SK-N-SH (cell line): Measurements from ENCODE around the gene TWF1. TPM values are rescaled to one million over a fixed set of nuclear protein-coding genes. Genes with fewer than 3 reads are reported as not detected.
"Not testable (repeated sequence)": the region's sequence is repeated elsewhere in the genome, so short reads cannot be mapped to it uniquely, and the experiment has no call there.

Experiments used
- CTCF ChIA-PET: fragments of 300-600, 350-600 bp; formaldehyde crosslinking; extraction: SDS; loops from one replicate; lab custom pipeline; 2021; lab: Yijun Ruan, JAX
- POLR2A ChIA-PET: fragments of 350-600 bp; sonication (Branson Sonifier 250); formaldehyde crosslinking; extraction: SDS; loops from one replicate; lab custom pipeline; 2020; ENCODE audit warnings: antibody characterized with exemption, inconsistent platforms; lab: Yijun Ruan, JAX
- DNase-seq: peaks from one replicate; pipeline ENCODE4 v3.0.0; 2012
- H2AFZ ChIP-seq: fragments of 200-600 bp; sonication (generic); 2 replicates; pipeline ENCODE4 v1.8.1; 2016; ENCODE audit warnings: antibody characterized with exemption, mild to moderate bottlenecking, low read depth
- H3F3A ChIP-seq: fragments of 200-600 bp; sonication (generic); replicated peaks from 2 replicates; pipeline ENCODE3; 2016; ENCODE audit warnings: antibody characterized with exemption, mild to moderate bottlenecking; ENCODE audit not compliant: insufficient read depth
- H3K27ac ChIP-seq, 2 experiments: fragments of 200-500 bp in 1 of 2; fragments of 200-600 bp in 1 of 2; sonication (Bioruptor generic) in 1 of 2; sonication (generic), shearing (Covaris generic) in 1 of 2; 2 replicates each; pipeline versions ENCODE4 v1.5.1 to v1.6.1; 2014 to 2016; ENCODE audit warnings: low read depth in 2 of 2, inconsistent platforms in 1 of 2, low read length in 1 of 2, mild to moderate bottlenecking in 1 of 2, mixed read lengths in 1 of 2
- H3K27me3 ChIP-seq: fragments of 200-600 bp; sonication (generic), shearing (Covaris generic); 2 replicates; pipeline ENCODE4 v1.6.1; 2016; ENCODE audit warnings: mixed run types; ENCODE audit not compliant: insufficient read depth
- H3K36me3 ChIP-seq, 2 experiments: fragments of 200-500 bp in 1 of 2; fragments of 200-600 bp in 1 of 2; sonication (Bioruptor generic) in 1 of 2; sonication (generic) in 1 of 2; replicated peaks in 1 of 2; 2 replicates each; pipeline versions ENCODE3 to v1.5.1; 2014 to 2016; ENCODE audit warnings: low read length in 1 of 2, mild to moderate bottlenecking in 1 of 2; ENCODE audit not compliant: insufficient read depth in 2 of 2, control insufficient read depth in 1 of 2
- H3K4me1 ChIP-seq, 2 experiments: fragments of 200-500 bp in 1 of 2; fragments of 200-600 bp in 1 of 2; sonication (Bioruptor generic) in 1 of 2; sonication (generic), shearing (Covaris generic) in 1 of 2; 2 replicates each; pipeline versions ENCODE4 v1.5.1 to v1.6.1; 2014 to 2016; ENCODE audit warnings: low read depth in 1 of 2, low read length in 1 of 2, mixed run types in 1 of 2; ENCODE audit not compliant: insufficient read depth in 2 of 2, control insufficient read depth in 1 of 2
- H3K4me2 ChIP-seq: fragments of 200-600 bp; sonication (generic), shearing (Covaris generic); 2 replicates; pipeline ENCODE4 v1.6.1; 2017; ENCODE audit warnings: mixed run types
- H3K4me3 ChIP-seq, 2 experiments: fragments of 200-500 bp in 1 of 2; fragments of 200-600 bp in 1 of 2; sonication (Bioruptor generic) in 1 of 2; sonication (generic), shearing (Covaris generic) in 1 of 2; 2 replicates each; pipeline versions ENCODE4 v1.5.1 to v1.8.1; 2014 to 2016; ENCODE audit warnings: low read depth in 2 of 2, inconsistent platforms in 1 of 2, low read length in 1 of 2, mild to moderate bottlenecking in 1 of 2, mixed read lengths in 1 of 2, moderate library complexity in 1 of 2
- H3K79me2 ChIP-seq: fragments of 200-600 bp; sonication (generic); 2 replicates; pipeline ENCODE4 v1.8.1; 2017; ENCODE audit warnings: mild to moderate bottlenecking; ENCODE audit not compliant: insufficient read depth
- H3K9ac ChIP-seq: fragments of 200-600 bp; sonication (generic); 2 replicates; pipeline ENCODE4 v1.6.1; 2017; ENCODE audit warnings: mixed run types
- H3K9me2 ChIP-seq: fragments of 200-600 bp; sonication (generic); 2 replicates; pipeline ENCODE4 v1.6.1; 2017; ENCODE audit warnings: mixed run types
- H3K9me3 ChIP-seq: fragments of 200-600 bp; sonication (generic); 2 replicates; pipeline ENCODE4 v1.6.1; 2017; ENCODE audit warnings: mixed run types, mild to moderate bottlenecking, moderate library complexity
- H4K20me1 ChIP-seq: fragments of 200-600 bp; sonication (generic); 2 replicates; pipeline ENCODE4 v1.6.1; 2017; ENCODE audit warnings: mild to moderate bottlenecking, mixed run types; ENCODE audit not compliant: insufficient read depth
- FOXM1 ChIP-seq: IDR thresholded peaks from 2 replicates; pipeline ENCODE4 v1.4.0; 2012; ENCODE audit warnings: low read depth, mild to moderate bottlenecking
- MXI1 ChIP-seq: IDR thresholded peaks from 2 replicates; pipeline ENCODE4 v1.6.1; 2012; ENCODE audit warnings: mild to moderate bottlenecking, low read depth, low read length, improper control_type of control experiment
- POLR2AphosphoS5 ChIP-seq: IDR thresholded peaks from 2 replicates; pipeline ENCODE4 v1.6.1; 2012; ENCODE audit warnings: low read depth, low read length
- RAD21 ChIP-seq: IDR thresholded peaks from 2 replicates; pipeline ENCODE4 v1.6.1; 2012; ENCODE audit warnings: mild to moderate bottlenecking, low read length
- SIN3A ChIP-seq: IDR thresholded peaks from 2 replicates; pipeline ENCODE4 v1.6.1; 2012; ENCODE audit warnings: low read depth, mild to moderate bottlenecking, low read length, moderate library complexity, borderline replicate concordance
- SMC3 ChIP-seq: IDR thresholded peaks from 2 replicates; pipeline ENCODE4 v1.6.1; 2012; ENCODE audit warnings: low read depth, low read length, improper control_type of control experiment
- TEAD4 ChIP-seq: IDR thresholded peaks from 2 replicates; pipeline ENCODE4 v1.4.0; 2012; ENCODE audit warnings: mild to moderate bottlenecking, borderline replicate concordance; ENCODE audit not compliant: insufficient read depth
- ZBTB33 ChIP-seq: IDR thresholded peaks from 2 replicates; pipeline ENCODE4 v1.4.0; 2012; ENCODE audit warnings: low read depth, borderline replicate concordance
- WGBS: methylation state at CpG from one replicate; pipeline ENCODE4 v1.1.6; 2017; ENCODE audit warnings: low lambda C conversion rate; 5-methylcytosine and 5-hydroxymethylcytosine counted together
- polyA plus RNA-seq, 3 experiments: library from polyadenylated mRNA; depleted of rRNA; stranded (reverse); fragments of >200 nt; gene quantifications; 2 replicates each; pipeline ENCODE4 v1.2.3, GENCODE V29; 2012
- TF ChIP-seq, protein P1 (sequence below): fragments of 150-350 bp; IDR thresholded peaks from 2 replicates; pipeline ENCODE4 v1.6.1; 2017; ENCODE audit warnings: antibody characterized with exemption, low read length, low read depth, borderline replicate concordance
- TF ChIP-seq, protein P2 (sequence below): IDR thresholded peaks from 2 replicates; pipeline ENCODE4 v1.4.0; 2012; ENCODE audit warnings: low read depth
- TF ChIP-seq, protein P3 (sequence below): fragments of 150-350 bp; IDR thresholded peaks from 2 replicates; pipeline ENCODE4 v1.6.1; 2016; ENCODE audit warnings: mild to moderate bottlenecking, low read depth, low read length

TWF1 gene
- polyA plus RNA-seq, 1 of the 3 experiments (the other 2 are of a cell fraction): 36.9 TPM

- peak; percentile 47 for DNase-seq
- peaks cover 21% of the 10 kb centered on the region for H3K79me2 ChIP-seq
- CTCF ChIA-PET: interaction anchor here (1.2 to 3.9 kb wide), 5 partner anchors 19 to 314 kb away, joined by 3 to 34 read pairs (median 4); no protein-coding TSS in a partner anchor
Measured at GRCh38 chr12:43758247-43758727, 47.8 kb downstream of the TWF1 start.

DNA sequence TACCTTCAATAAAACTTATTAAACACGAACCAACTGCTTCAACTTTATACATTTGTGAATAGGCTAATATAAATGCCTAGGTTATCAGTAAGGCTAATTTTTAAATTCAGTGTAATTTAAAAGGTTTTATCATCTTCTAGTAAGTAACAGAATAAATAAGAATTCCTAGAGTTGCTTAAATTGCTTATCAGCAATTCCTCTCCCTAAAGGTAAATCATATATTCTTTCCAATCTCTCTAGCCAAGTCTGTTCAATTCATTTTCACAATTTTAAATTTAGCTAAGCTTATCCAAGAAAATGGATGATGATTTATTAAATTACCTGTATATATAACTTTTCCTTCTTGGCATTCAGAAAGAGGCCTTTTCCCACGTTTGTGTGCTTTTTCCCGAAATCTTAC is 52.1 kb downstream of the TWF1 start:
- Histone ChIP-seq H3K4me1 (peaks cover 3 to 5% of the 10 kb centered on the region in 2 experiments; a peak in 2 of 4 replicates), H4K20me1 (no peaks in the 10 kb centered on the region), H3K4me2 (no peak overlapping the region), H3K36me3 (peaks cover 7 to 27% of the 10 kb centered on the region in 2 experiments), H3K4me3 (no peak overlapping the region), H3F3A (no peaks in the 10 kb centered on the region), H3K27ac (no peak overlapping the region), H3K79me2 (peaks cover 21% of the 10 kb centered on the region), H3K9me2 (no peaks in the 10 kb centered on the region), H3K27me3 (no peaks in the 10 kb centered on the region), H3K9me3 (no peaks in the 10 kb centered on the region), H2AFZ (no peak overlapping the region), H3K9ac (no peak overlapping the region)
- POLR2A ChIA-PET: no interaction called here
- DNase-seq: no peak
- CTCF ChIA-PET: interaction anchor here (1.2 to 1.8 kb wide), 2 partner anchors 23 to 129 kb away, joined by 7 to 8 read pairs; no protein-coding TSS in a partner anchor
- no peak for TF ChIP-seq FOXM1
- TF ChIP-seq ZBTB33: no peak
- no peak for TF ChIP-seq RAD21
- TF ChIP-seq, protein P1, sequence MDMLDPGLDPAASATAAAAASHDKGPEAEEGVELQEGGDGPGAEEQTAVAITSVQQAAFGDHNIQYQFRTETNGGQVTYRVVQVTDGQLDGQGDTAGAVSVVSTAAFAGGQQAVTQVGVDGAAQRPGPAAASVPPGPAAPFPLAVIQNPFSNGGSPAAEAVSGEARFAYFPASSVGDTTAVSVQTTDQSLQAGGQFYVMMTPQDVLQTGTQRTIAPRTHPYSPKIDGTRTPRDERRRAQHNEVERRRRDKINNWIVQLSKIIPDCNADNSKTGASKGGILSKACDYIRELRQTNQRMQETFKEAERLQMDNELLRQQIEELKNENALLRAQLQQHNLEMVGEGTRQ: no peak
- WGBS: 95% methylated on average over 3 of the region's 3 CpGs

More at GRCh38 chr12:43758247-43758727, 47.8 kb downstream of the TWF1 start:
- no peaks in the 10 kb centered on the region for H3K9me2 ChIP-seq
- TF ChIP-seq SIN3A: peak; percentile 76
- peak; percentile 80 for TF ChIP-seq MXI1
- TF ChIP-seq POLR2AphosphoS5: no peak
- no peak for TF ChIP-seq TEAD4
- TF ChIP-seq, protein P2, sequence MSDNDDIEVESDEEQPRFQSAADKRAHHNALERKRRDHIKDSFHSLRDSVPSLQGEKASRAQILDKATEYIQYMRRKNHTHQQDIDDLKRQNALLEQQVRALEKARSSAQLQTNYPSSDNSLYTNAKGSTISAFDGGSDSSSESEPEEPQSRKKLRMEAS: peak; percentile 70; the same call in 1 of the 2 replicates
- TF ChIP-seq SMC3: no peak
- TF ChIP-seq, protein P3, sequence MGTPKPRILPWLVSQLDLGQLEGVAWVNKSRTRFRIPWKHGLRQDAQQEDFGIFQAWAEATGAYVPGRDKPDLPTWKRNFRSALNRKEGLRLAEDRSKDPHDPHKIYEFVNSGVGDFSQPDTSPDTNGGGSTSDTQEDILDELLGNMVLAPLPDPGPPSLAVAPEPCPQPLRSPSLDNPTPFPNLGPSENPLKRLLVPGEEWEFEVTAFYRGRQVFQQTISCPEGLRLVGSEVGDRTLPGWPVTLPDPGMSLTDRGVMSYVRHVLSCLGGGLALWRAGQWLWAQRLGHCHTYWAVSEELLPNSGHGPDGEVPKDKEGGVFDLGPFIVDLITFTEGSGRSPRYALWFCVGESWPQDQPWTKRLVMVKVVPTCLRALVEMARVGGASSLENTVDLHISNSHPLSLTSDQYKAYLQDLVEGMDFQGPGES: no peak
- TF ChIP-seq ZBTB33: no peak
- H3F3A ChIP-seq: no peaks in the 10 kb centered on the region
- POLR2A ChIA-PET: no interaction called here
- peak overlapping the region; percentile 79 for H3K4me2 ChIP-seq
- H3K9ac ChIP-seq: peak overlapping the region; percentile 45; the same call in 1 of the 2 replicates
- H3K4me3 ChIP-seq: peak overlapping the region; percentile 88 to 89
- H2AFZ ChIP-seq: peak overlapping the region; percentile 82
- H3K9me3 ChIP-seq: no peaks in the 10 kb centered on the region
- no peaks in the 10 kb centered on the region for H4K20me1 ChIP-seq
- H3K4me1 ChIP-seq: peaks cover 6 to 10% of the 10 kb centered on the region in 2 experiments; a peak in 3 of 4 replicates
- H3K27ac ChIP-seq: peak overlapping the region in 1 of 2 experiments; percentile 28; a peak in 2 of 4 replicates
- peaks cover 7 to 26% of the 10 kb centered on the region in 2 experiments for H3K36me3 ChIP-seq
- 1% methylated on average over 15 of the region's 18 CpGs for WGBS
- H3K27me3 ChIP-seq: no peaks in the 10 kb centered on the region

GRCh38 chr12:43751360-43751759 is 54.8 kb downstream of the TWF1 start:
- 98% methylated on average over 6 of the region's 6 CpGs for WGBS
- CTCF ChIA-PET, H3K4me3 ChIP-seq: not testable (repeated sequence)

More at GRCh38 chr12:43751360-43751759, 54.8 kb downstream of the TWF1 start:
- H2AFZ ChIP-seq, H4K20me1 ChIP-seq, H3K4me1 ChIP-seq, H3K9me3 ChIP-seq, H3F3A ChIP-seq, H3K27ac ChIP-seq, H3K9me2 ChIP-seq, H3K4me2 ChIP-seq, H3K9ac ChIP-seq, DNase-seq, H3K27me3 ChIP-seq, POLR2A ChIA-PET, H3K79me2 ChIP-seq: not testable (repeated sequence)
- peaks cover 7 to 28% of the 10 kb centered on the region in 2 experiments for H3K36me3 ChIP-seq
